Keratinocyte (primary cell): Measurements from ENCODE around the gene KRT34.

Experiments
- CTCF ChIP-seq, 3 experiments: IDR thresholded peaks in 1 of 3; conservative IDR thresholded peaks in 1 of 3; optimal IDR thresholded peaks in 1 of 3; 2 replicates in 2 of 3; 3 replicates in 1 of 3; pipeline versions ENCODE3 to v1.5.1; 2011; ENCODE audit warnings: low read length in 3 of 3, mild to moderate bottlenecking in 3 of 3, moderate library complexity in 2 of 3, control low read depth in 1 of 3, inconsistent platforms in 1 of 3; ENCODE audit not compliant: insufficient read depth in 2 of 3; ENCODE audit errors: extremely low read depth in 1 of 3
- EZH2 ChIP-seq: IDR thresholded peaks from one replicate; pipeline ENCODE4 v1.6.1; 2012; ENCODE audit warnings: inconsistent platforms, mild to moderate bottlenecking, low read length, moderate library complexity

DNA sequence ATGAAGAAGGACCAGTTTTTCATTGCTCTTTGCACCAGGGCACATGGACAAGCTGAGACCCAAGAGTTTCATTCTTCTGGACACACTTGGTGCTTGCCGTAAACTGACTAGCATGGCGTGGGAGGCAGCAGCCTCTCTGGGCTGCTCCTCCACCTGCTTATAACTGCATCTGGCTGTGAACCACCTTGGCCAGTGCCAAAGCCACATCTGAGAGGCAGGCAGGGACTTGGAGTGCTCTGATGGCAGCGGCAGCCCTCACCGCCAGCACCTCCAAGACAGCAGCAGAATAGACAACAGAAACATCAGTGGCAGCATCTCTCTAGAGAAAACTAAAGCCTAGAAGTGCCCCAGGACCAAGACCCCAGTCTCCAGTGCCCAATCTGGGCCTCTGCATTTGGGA lies 37.6 kb upstream of the KRT34 start:
- TF ChIP-seq CTCF (optimal IDR thresholded peaks at IDR 0.05 in 1 of 3, IDR thresholded peaks at IDR 0.05 in 1 of 3, conservative IDR thresholded peaks at IDR 0.05 in 1 of 3; ENCODE audit: extremely low read depth in 1 of 3, insufficient read depth in 2 of 3, low read length in 3 of 3) (no peak), EZH2 (no peak)
